Measurements from ENCODE around the gene EFL1. TPM values are rescaled to one million over a fixed set of nuclear protein-coding genes. Genes with fewer than 3 reads are reported as not detected.
"Not testable (repeated sequence)": the region's sequence is repeated elsewhere in the genome, so short reads cannot be mapped to it uniquely, and the experiment has no call there.

The EFL1 gene
- total RNA-seq, 1 donor from 2014 or later, result 17.2 TPM

DNA sequence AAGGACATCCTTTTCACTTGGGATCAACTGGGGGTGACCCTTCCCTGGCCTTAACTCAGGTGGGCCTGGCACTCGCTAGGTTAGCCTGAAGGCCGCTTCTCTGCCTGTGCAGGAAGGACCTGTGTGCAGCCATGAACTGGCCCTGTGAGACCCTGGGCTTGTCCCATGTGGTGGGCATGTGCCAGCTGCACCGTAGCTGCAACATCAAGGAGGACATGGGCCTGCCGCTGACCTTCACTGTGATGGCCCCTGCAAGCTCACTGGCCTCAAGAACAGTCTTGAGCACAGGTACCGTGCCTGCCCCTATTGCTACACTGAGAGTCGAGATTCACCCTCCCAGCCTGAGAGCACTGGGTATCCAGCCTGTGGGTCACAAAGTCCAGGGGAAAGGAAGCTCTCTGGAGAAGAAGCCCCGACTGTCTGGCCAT, 43.1 kb upstream of the EFL1 start:
- H3K4me1 Mint-ChIP-seq (ENCODE audit: low read depth, unreplicated experiment), result peaks cover 17% of the 10 kb centered on the region
- no peak overlapping the region for H3K27ac Mint-ChIP-seq (ENCODE audit: unreplicated experiment)
- TF ChIP-seq, protein P1, sequence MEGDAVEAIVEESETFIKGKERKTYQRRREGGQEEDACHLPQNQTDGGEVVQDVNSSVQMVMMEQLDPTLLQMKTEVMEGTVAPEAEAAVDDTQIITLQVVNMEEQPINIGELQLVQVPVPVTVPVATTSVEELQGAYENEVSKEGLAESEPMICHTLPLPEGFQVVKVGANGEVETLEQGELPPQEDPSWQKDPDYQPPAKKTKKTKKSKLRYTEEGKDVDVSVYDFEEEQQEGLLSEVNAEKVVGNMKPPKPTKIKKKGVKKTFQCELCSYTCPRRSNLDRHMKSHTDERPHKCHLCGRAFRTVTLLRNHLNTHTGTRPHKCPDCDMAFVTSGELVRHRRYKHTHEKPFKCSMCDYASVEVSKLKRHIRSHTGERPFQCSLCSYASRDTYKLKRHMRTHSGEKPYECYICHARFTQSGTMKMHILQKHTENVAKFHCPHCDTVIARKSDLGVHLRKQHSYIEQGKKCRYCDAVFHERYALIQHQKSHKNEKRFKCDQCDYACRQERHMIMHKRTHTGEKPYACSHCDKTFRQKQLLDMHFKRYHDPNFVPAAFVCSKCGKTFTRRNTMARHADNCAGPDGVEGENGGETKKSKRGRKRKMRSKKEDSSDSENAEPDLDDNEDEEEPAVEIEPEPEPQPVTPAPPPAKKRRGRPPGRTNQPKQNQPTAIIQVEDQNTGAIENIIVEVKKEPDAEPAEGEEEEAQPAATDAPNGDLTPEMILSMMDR (IDR thresholded peaks at IDR 0.05; ENCODE audit: partially characterized antibody, unreplicated experiment), result no peak

DNA sequence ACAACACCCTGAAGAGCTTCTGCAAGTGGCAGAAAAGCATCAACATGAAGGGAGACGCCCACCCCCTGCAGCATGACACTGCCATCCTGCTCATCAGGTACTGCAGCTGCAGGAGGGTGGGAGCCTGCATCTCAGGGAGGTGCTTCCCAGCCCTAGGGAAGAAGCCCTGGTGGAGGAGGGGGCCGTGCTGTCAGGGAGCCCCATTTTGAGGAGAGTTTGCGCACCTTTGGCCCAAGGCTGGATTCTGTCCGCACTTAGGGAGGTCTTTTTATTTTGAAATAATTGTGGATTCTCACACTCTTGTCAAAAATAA, 42.2 kb upstream of the EFL1 start:
- H3K4me1 Mint-ChIP-seq (ENCODE audit: low read depth, unreplicated experiment), result peaks cover 22% of the 10 kb centered on the region
- no peak overlapping the region for H3K4me3 Mint-ChIP-seq (ENCODE audit: unreplicated experiment)
- TF ChIP-seq, protein P1 (IDR thresholded peaks at IDR 0.05; ENCODE audit: partially characterized antibody, unreplicated experiment), result no peak
- H3K27ac Mint-ChIP-seq (ENCODE audit: unreplicated experiment), result no peak overlapping the region
- no peaks in the 10 kb centered on the region for H3K36me3 Mint-ChIP-seq (ENCODE audit: unreplicated experiment)
- no peak for DNase-seq
- H3K9me3 Mint-ChIP-seq (ENCODE audit: unreplicated experiment), result peaks cover 5% of the 10 kb centered on the region
- peaks cover 6% of the 10 kb centered on the region for H3K27me3 Mint-ChIP-seq (ENCODE audit: unreplicated experiment)

More for the DNA sequence above, 43.1 kb upstream of the EFL1 start:
- no peaks in the 10 kb centered on the region for H3K36me3 Mint-ChIP-seq (ENCODE audit: unreplicated experiment)
- peaks cover 4% of the 10 kb centered on the region for H3K9me3 Mint-ChIP-seq (ENCODE audit: unreplicated experiment)
- no peak overlapping the region for H3K4me3 Mint-ChIP-seq (ENCODE audit: unreplicated experiment)
- DNase-seq, result no peak
- peaks cover 6% of the 10 kb centered on the region for H3K27me3 Mint-ChIP-seq (ENCODE audit: unreplicated experiment)

DNA sequence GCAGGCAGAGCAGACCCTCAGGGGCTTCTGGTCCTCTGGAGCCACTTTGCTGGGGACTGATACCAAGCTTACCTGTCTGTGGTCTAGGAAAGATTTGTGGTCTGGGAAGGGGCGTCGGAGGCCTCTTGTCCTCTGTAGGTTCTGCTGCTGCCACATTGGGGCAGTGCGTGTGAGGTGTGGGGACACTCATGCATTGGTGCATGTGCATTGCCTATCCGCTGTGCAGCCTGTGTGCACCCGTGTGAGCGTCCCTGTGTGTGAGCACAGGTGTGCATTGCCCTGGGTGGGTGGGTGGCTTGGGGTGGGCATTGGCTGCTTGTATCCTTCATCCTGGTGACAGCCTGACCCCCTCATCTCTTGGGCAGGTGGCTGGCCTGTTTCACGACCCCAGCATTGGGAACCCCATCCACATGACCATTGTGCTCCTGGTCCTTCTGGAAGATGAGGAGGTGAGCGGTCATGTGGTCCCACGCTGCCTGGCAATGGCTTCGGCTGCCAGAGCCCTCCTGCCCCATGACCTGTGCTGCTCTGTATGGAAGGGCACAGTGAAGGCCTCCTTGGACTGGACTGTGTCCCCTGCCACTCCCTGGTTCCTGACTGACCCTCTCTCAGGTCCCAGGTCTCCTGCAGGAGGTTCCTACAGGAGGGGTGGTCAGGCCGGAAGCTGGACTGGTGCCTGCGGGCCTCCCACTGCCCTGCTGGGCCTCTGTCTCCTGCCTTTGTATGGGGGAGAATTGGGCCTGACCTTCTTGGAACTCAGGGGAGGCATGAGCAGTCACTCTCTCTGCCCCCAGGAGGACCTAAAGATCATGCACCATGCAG, 41.6 kb upstream of the EFL1 start:
- Mint-ChIP-seq H3K27ac (ENCODE audit: unreplicated experiment) (no peak overlapping the region), H3K9me3 (ENCODE audit: unreplicated experiment) (peaks cover 5% of the 10 kb centered on the region), H3K4me1 (ENCODE audit: low read depth, unreplicated experiment) (peaks cover 22% of the 10 kb centered on the region), H3K4me3 (ENCODE audit: unreplicated experiment) (no peak overlapping the region), H3K27me3 (ENCODE audit: unreplicated experiment) (peaks cover 6% of the 10 kb centered on the region), H3K36me3 (ENCODE audit: unreplicated experiment) (no peaks in the 10 kb centered on the region)
- DNase-seq, result no peak
- TF ChIP-seq, protein P1 (IDR thresholded peaks at IDR 0.05; ENCODE audit: partially characterized antibody, unreplicated experiment), result no peak

DNA sequence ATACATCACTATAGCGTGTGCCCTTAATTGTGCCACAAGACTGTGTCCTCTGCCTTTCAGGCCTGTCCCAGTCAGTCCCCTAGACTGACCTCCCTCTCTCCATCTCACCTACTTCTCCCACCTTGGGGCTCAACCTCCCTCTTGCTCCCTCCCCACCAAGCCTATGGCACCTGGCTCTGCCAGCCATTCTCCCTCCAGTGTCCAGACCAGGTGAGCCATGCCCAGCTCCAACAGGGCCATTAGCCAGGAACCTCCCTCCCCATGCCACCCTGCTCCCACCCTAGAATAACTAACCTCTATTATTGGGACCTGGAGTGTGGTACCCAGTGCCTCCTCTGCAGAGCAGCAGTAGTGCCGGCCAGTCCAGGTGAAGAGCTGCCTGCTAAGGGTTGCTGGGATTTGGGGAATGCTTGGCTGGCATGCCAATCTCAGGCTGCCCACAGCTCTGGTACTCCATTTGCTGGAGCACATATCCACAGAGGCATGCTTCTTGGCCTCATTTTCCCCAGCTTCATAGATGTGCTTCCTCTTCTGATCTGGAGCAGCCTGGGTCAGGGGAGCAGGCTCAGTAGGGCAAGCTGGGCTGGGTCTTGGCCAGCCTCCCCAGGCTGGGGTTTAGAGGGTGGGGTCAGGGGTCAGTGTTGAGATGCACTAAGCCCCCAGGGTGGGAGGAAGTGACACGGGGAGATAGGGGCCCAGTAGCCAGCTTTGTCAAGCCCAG, 38.9 kb upstream of the EFL1 start:
- Mint-ChIP-seq H3K36me3 (ENCODE audit: unreplicated experiment) (no peaks in the 10 kb centered on the region), H3K4me3 (ENCODE audit: unreplicated experiment) (no peak overlapping the region), H3K27ac (ENCODE audit: unreplicated experiment) (peak overlapping the region; percentile 92), H3K27me3 (ENCODE audit: unreplicated experiment) (peaks cover 10% of the 10 kb centered on the region), H3K4me1 (ENCODE audit: low read depth, unreplicated experiment) (peaks cover 25% of the 10 kb centered on the region), H3K9me3 (ENCODE audit: unreplicated experiment) (peaks cover 8% of the 10 kb centered on the region)
- TF ChIP-seq, protein P1 (IDR thresholded peaks at IDR 0.05; ENCODE audit: partially characterized antibody, unreplicated experiment), result no peak
- DNase-seq, result no peak

DNA sequence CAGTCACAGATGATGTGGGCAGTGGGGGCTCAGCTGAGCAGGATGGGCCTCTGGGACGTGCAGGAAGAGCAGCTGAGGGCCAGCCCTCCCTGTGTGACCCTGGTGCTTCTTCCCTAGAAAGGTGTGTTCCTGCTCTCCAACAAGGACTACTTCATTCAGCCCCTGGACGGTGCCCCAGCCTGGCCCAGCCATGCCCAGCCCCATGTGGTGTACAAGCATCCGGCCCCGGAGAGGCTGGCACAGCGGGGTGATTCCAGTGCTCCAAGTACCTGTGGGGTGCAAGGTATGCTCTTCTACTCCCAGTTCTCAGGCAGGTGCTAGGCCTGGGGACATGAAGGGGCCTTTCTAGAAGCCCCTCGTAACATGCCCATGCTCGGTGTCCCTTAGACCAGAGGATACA, 38.3 kb upstream of the EFL1 start:
- TF ChIP-seq, protein P1 (IDR thresholded peaks at IDR 0.05; ENCODE audit: partially characterized antibody, unreplicated experiment), result no peak
- H3K27ac Mint-ChIP-seq (ENCODE audit: unreplicated experiment), result peak overlapping the region; percentile 92
- H3K36me3 Mint-ChIP-seq (ENCODE audit: unreplicated experiment), result no peaks in the 10 kb centered on the region

DNA sequence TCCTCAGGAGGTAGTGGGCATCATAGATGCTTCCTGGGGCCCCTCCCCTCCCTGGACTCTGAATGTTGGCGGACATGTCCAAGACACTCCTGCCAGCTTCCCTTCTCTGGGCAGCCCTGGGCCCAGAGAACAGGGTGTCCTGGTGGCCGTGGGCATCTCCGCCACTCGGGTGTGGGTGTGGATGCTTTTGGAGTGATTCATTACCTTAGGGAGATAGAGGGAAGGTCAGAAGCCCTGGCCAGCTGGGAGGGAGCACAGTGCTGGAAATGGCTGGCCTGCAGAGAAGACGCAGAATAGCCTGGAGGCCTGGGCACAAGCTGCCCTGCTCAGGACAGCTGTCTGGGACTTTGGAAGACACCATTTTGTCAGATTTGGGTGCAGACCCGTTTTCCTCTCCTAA, 37.8 kb upstream of the EFL1 start:
- H3K27me3 Mint-ChIP-seq (ENCODE audit: unreplicated experiment); H3K36me3 Mint-ChIP-seq (ENCODE audit: unreplicated experiment); H3K9me3 Mint-ChIP-seq (ENCODE audit: unreplicated experiment): not testable (repeated sequence)
- DNase-seq, result peak; percentile 40
- peaks cover 25% of the 10 kb centered on the region for H3K4me1 Mint-ChIP-seq (ENCODE audit: low read depth, unreplicated experiment)
- peak overlapping the region; percentile 92 for H3K27ac Mint-ChIP-seq (ENCODE audit: unreplicated experiment)
- peak overlapping the region; percentile 20 for H3K4me3 Mint-ChIP-seq (ENCODE audit: unreplicated experiment)

More for the DNA sequence above, 38.3 kb upstream of the EFL1 start:
- Mint-ChIP-seq H3K27me3 (ENCODE audit: unreplicated experiment) (peaks cover 10% of the 10 kb centered on the region), H3K4me1 (ENCODE audit: low read depth, unreplicated experiment) (peaks cover 25% of the 10 kb centered on the region), H3K9me3 (ENCODE audit: unreplicated experiment) (peaks cover 8% of the 10 kb centered on the region), H3K4me3 (ENCODE audit: unreplicated experiment) (peak overlapping the region; percentile 20)
- DNase-seq, result no peak

DNA sequence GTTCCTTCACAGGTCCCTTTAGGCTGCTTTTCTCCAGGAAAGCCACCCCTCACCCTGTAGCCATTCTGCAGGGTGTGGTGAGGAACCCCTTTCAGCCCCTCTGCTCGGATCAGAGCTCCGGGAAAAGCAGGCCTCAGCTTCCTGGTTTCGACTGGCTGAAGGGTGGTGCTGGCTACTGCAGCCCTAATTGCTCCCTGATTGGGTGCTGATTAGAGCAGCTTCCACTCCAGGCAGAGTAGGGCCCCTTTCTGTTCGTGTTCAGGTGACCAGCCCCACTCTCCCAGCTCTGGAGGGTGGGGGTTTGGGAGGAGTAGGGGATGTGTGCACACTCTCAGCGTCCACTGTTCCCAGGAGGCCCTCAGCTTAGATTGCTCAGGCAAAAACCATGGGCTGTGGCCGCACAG, 37.0 kb upstream of the EFL1 start:
- H3K4me3 Mint-ChIP-seq (ENCODE audit: unreplicated experiment); H3K9me3 Mint-ChIP-seq (ENCODE audit: unreplicated experiment); H3K27ac Mint-ChIP-seq (ENCODE audit: unreplicated experiment); H3K27me3 Mint-ChIP-seq (ENCODE audit: unreplicated experiment); DNase-seq; H3K36me3 Mint-ChIP-seq (ENCODE audit: unreplicated experiment): not testable (repeated sequence)
- H3K4me1 Mint-ChIP-seq (ENCODE audit: low read depth, unreplicated experiment), result peaks cover 22% of the 10 kb centered on the region

Data from glutamatergic neuron (in vitro differentiated cells).